GM06990 (cell line): Measurements from ENCODE around the gene SLC6A19.

Experiments
- DNase-seq: peaks from one replicate; pipeline ENCODE4 v3.0.0-alpha.2; 2011; ENCODE audit not compliant: insufficient read length; ENCODE audit errors: extremely low read depth
- H3K27me3 ChIP-seq: replicated peaks from 2 replicates; pipeline ENCODE4 v1.6.0; 2011; ENCODE audit warnings: low read length; ENCODE audit not compliant: control insufficient read depth, insufficient read depth
- H3K36me3 ChIP-seq: 2 replicates; pipeline ENCODE4 v1.5.1; 2011; ENCODE audit warnings: low read length; ENCODE audit not compliant: control insufficient read depth, insufficient read depth
- H3K4me3 ChIP-seq: replicated peaks from 2 replicates; pipeline ENCODE4 v1.5.1; 2011; ENCODE audit warnings: low read depth, mild to moderate bottlenecking, control low read depth, low read length
- CTCF ChIP-seq: IDR thresholded peaks from 2 replicates; pipeline ENCODE4 v1.5.1; 2011; ENCODE audit warnings: low read length, control low read depth, mild to moderate bottlenecking, inconsistent platforms; ENCODE audit not compliant: insufficient read depth, poor library complexity, severe bottlenecking

The SLC6A19 gene

GRCh38 chr5:1252681-1253080 lies 51.3 kb downstream of the SLC6A19 start:
- H3K27me3 ChIP-seq, result no peaks in the 10 kb centered on the region; the same call in 1 of the 2 replicates
- H3K4me3 ChIP-seq, result no peak overlapping the region
- no peak for DNase-seq
- no peaks in the 10 kb centered on the region for H3K36me3 ChIP-seq
- no peak for TF ChIP-seq CTCF

- no peak overlapping the region for H3K4me3 ChIP-seq
- no peak for TF ChIP-seq CTCF
- DNase-seq, result no peak
- no peaks in the 10 kb centered on the region; the same call in 1 of the 2 replicates for H3K27me3 ChIP-seq
- no peaks in the 10 kb centered on the region for H3K36me3 ChIP-seq
These were observed 52.2 kb downstream of the SLC6A19 start for GRCh38 chr5:1253456-1254105.

GRCh38 chr5:1254196-1254595 lies 52.8 kb downstream of the SLC6A19 start:
- Histone ChIP-seq H3K36me3 (no peaks in the 10 kb centered on the region), H3K27me3 (no peaks in the 10 kb centered on the region; the same call in 1 of the 2 replicates), H3K4me3 (no peak overlapping the region)
- no peak for DNase-seq
- no peak for TF ChIP-seq CTCF

- TF ChIP-seq CTCF, result no peak
- Histone ChIP-seq H3K36me3 (no peaks in the 10 kb centered on the region), H3K27me3 (no peaks in the 10 kb centered on the region; the same call in 1 of the 2 replicates), H3K4me3 (no peak overlapping the region)
- no peak for DNase-seq
These were observed 53.7 kb downstream of the SLC6A19 start for GRCh38 chr5:1255081-1255561.

- DNase-seq, result no peak
- TF ChIP-seq CTCF, result no peak
- Histone ChIP-seq H3K27me3 (no peaks in the 10 kb centered on the region; the same call in none of the 2 replicates), H3K4me3 (no peak overlapping the region), H3K36me3 (no peaks in the 10 kb centered on the region)
These were observed 55.4 kb downstream of the SLC6A19 start for GRCh38 chr5:1256776-1257175.
